Measurements from ENCODE around the gene SYS1. TPM values are rescaled to one million over a fixed set of nuclear protein-coding genes. Genes with fewer than 3 reads are reported as not detected.

SYS1 gene
- total and polyA plus RNA-seq, 2 donors (not counting 1 experiment from before 2014, with no cell fraction given) = 25.3 to 57.7 TPM

DNA sequence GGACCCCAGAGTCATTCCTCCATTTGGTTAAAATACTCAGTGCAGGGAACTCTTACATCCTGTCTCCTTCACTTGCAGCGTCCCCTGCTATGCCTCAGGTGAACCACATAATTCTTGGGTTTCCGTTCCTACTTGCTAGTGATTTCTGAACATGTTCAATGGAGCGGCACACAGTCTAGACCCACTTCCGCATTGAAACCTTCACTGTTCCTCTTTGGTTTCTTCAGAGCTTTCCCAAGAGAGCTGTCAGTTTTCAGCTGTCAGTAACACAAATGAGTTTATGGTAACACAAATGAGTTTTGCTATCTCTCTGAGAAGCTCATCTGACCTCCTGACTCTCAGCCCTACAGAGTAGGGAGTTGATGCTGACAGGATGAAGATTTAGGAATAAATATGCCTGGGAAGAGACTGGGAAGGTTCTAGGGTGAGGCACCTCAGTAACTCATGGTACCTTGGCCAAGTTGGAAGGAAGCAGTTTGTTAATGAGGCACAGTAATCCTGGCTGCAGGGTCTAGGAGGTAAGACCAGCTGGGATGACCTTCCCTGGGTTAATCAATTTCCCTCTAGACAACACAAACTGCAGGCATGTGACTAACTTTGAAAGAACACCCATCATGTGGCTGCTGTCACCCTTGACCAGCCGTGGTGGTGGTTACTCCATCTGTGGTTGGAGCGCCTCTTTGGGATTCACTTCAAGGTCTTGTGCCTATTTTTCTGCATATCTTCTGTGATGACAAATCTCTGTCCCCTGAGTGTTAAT, 5.4 kb downstream of the SYS1 start:
- intact Hi-C loops (cut with micrococcal nuclease) = loop anchor here (1.0 to 5.0 kb wide), 4 partner anchors 48 to 424 kb away; partner anchors contain the start of genes DNTTIP1, PIGT and WFDC3
- peaks cover 86% of the 10 kb centered on the region for H3K4me1 Mint-ChIP-seq
- ChIA-PET POLR2A (interaction anchor here (1.5 to 2.2 kb wide), 4 partner anchors 47 to 68 kb away, joined by 6 to 12 read pairs (median 8); partner anchors contain the start of gene PIGT), CTCF (interaction anchor here (0.5 to 20.6 kb wide), 16 partner anchors 9 to 402 kb away, joined by 3 to 814 read pairs (median 6); partner anchors contain the start of genes DBNDD2, PIGT and TP53TG5)
- Histone ChIP-seq H2AFZ (ENCODE audit: insufficient read depth, low read depth, low read length, poor library complexity, severe bottlenecking) (no peak overlapping the region), H3K27ac (ENCODE audit: low read length in 2 of 2) (peak overlapping the region; percentile 43 to 94), H3K27me3 (replicated peaks in 1 of 4; ENCODE audit: control extremely low read depth in 1 of 4, control insufficient read depth in 3 of 4, insufficient read depth in 4 of 4, low read length in 3 of 4) (no peaks in the 10 kb centered on the region), H3K4me3 (ENCODE audit: control extremely low read depth in 1 of 5, extremely low read depth in 1 of 5, insufficient read depth in 1 of 5, low read depth in 2 of 5, low read length in 4 of 5) (peak overlapping the region in 3 of 5 experiments; percentile 15 to 46 (median 18)), H3K79me2 (ENCODE audit: control insufficient read depth, insufficient read depth, low read length) (peaks cover 61% of the 10 kb centered on the region), H3K4me1 (ENCODE audit: control insufficient read depth in 2 of 2, insufficient read depth in 2 of 2, low read length in 2 of 2) (peaks cover 95 to 98% of the 10 kb centered on the region in 2 donors), H4K20me1 (ENCODE audit: control insufficient read depth, insufficient read depth, low read length, poor library complexity, severe bottlenecking) (peaks cover 92% of the 10 kb centered on the region), H3K4me2 (replicated peaks; ENCODE audit: low read depth, low read length, poor library complexity, severe bottlenecking) (peak overlapping the region; percentile 66), H3K9ac (ENCODE audit: low read length) (peak overlapping the region; percentile 31), H3K9me3 (ENCODE audit: control extremely low read depth in 1 of 3, control insufficient read depth in 2 of 3, insufficient read depth in 1 of 3, low read length in 2 of 3) (no peaks in the 10 kb centered on the region), H3K36me3 (replicated peaks in 1 of 2; ENCODE audit: control extremely low read depth in 1 of 2, control insufficient read depth in 1 of 2, extremely low read depth in 1 of 2, insufficient read depth in 2 of 2, low read length in 1 of 2) (peaks cover 5 to 32% of the 10 kb centered on the region in 2 experiments)
- no peaks in the 10 kb centered on the region for H3K9me3 Mint-ChIP-seq (ENCODE audit: insufficient read depth)
- 6% methylated on average over 6 of the region's 6 CpGs for WGBS (ENCODE audit: insufficient coverage)
- peak; percentile 94 for DNase-seq
- peak overlapping the region; percentile 86 for H3K4me3 Mint-ChIP-seq
- TF ChIP-seq EZH2 (IDR thresholded peaks at IDR 0.05; ENCODE audit: borderline replicate concordance, insufficient read depth, low read depth, low read length, poor library complexity, severe bottlenecking) = no peak
- TF ChIP-seq, protein P1, sequence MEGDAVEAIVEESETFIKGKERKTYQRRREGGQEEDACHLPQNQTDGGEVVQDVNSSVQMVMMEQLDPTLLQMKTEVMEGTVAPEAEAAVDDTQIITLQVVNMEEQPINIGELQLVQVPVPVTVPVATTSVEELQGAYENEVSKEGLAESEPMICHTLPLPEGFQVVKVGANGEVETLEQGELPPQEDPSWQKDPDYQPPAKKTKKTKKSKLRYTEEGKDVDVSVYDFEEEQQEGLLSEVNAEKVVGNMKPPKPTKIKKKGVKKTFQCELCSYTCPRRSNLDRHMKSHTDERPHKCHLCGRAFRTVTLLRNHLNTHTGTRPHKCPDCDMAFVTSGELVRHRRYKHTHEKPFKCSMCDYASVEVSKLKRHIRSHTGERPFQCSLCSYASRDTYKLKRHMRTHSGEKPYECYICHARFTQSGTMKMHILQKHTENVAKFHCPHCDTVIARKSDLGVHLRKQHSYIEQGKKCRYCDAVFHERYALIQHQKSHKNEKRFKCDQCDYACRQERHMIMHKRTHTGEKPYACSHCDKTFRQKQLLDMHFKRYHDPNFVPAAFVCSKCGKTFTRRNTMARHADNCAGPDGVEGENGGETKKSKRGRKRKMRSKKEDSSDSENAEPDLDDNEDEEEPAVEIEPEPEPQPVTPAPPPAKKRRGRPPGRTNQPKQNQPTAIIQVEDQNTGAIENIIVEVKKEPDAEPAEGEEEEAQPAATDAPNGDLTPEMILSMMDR (IDR thresholded peaks at IDR 0.05) = peak; percentile 28
- ATAC-seq (ENCODE audit: low read depth) = peak; percentile 80
- no peaks in the 10 kb centered on the region for H3K27me3 Mint-ChIP-seq
- peak overlapping the region; percentile 92 for H3K27ac Mint-ChIP-seq

Data from B cell (primary cell).